ENCODE measurements around the gene FAM174B.
"Not testable (repeated sequence)": the region's sequence is repeated elsewhere in the genome, so short reads cannot be mapped to it uniquely, and the experiment has no call there.

The FAM174B gene

DNA sequence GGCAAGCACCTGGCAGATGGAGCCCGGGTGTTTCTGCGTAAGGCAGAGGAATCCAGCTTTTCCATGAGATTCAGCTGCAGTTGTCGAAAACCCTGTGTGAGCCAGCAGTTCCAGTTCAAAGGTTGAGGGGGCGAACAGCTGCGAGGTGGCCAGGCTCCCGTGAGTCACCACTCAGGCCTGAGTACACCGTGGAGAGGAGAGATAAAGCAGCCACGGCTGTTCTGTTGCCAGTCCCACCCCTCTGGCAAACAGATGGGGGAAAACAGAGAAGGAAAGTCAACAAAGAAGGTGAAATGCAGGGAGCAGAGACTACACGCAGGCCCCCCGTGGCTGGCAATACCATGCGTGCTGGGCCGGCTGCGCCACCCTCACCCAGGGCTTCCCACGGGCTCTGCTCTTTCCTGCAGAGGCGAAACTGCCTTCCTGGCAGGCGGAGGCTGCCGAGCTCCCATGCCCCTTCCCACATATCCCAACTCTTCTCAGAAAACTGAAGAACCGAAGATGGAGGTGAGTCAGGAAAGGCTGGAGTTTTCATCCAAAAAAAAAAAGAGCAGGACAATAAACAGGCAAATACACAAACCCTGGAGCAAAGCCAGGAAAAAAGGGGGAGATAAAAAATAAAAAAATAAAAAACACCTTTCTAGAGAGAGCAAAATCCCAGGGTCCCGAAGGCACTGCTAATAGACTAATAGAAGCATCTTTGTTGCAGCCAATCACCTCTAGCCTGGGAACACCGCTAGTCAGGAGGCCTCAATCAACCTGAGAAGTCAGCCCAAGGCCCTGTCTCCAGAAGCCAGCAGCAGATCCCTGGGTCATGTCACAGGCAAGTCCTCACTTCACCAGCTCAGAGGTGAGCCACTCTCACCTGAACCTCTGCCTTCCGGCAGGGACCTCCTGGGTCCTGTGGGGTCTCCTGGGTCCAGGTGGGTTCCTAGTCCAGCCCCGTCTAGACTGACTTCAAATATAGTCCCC lies 37.7 kb downstream of the FAM174B start:
- no peak for DNase-seq (ENCODE audit: low spot score)

DNA sequence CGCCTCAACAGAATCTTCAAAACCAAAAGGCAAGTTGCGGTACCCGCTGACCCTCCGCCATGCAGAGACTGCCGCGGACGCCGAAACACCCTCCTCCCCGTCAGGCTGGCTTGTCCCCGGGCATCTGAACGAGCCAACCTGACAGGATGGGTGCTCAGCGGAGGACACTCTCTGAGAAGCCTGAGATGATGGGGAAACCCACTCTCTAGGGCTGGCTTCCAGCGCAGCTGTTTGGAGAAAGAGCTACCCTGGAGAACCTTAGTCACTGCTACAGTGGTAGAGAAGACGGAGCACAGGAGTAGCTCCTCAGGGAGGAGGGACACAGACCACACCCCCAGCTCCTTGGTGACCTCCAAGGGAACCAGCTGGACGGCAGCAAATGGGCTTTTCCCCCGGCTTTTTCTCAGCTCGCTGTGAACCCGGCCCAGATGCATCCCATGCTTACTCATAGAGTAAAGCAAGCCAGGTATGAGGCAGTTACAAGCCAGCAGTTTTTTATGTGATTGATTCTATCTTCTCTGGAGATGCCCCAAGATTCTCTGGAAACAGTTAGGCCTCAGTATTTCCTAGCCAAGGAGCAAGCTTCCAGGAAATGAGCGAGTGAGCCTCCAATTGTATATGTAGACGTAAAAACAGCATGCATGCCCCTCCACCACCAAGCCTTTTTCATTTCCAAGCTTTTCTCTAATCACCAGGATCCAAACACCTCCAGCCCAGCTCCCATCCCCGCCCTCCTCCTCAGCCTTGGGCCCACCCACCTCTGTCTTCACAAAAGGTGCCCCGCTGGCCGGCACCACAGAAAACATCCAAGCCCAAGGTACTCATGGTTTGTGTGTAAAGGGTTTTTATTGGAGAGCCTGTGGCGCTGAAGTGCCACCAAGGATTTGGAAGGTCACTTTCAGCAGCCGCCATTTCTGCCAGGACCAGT lies 38.7 kb downstream of the FAM174B start:
- no peak for DNase-seq (ENCODE audit: low spot score)

DNA sequence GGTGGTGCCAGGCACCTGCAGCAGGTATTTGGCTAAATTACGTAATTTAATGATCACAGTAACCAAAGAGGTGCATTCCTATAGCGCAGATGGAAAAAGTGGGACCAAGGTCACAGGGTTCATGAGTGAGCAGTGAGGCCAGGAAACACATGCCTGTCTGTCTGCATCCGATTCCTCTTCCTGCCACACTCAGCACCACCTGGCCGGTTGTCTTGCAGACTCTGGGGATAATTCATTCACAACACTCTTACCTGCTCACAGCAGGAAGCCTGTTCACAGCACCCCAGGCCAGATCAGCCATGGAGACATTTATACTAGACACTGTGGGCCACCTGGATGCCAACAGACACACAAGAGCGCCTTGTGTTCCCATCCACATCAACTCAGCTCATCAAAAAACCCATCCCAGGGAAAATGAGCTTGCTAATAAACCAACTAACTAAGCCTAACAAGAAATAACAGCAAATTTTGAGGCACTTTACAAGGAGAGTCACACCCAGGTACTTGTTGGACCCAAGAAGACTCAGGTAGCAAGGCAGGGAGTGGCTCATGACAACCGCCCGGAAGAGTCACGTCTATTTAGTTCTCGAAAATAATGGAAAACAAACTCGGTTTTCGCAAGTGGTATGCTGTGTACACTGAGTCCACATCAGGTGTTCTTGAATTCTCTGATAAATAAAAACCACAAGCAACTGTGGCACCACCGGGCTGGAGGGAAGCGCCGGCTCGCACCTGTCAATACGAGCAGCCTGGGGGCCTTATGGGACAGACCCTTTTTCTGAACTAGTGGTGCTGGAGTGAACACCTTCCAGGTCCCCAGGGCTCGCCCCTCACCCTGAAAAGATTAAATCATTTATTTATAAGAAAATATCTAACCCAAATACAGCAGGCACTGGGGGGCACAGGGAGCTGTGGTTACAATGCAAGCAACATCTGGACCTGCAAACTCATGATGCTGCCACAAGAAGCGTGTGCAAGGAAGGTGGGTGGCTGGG lies 40.5 kb downstream of the FAM174B start:
- no peak for DNase-seq (ENCODE audit: low spot score)

DNA sequence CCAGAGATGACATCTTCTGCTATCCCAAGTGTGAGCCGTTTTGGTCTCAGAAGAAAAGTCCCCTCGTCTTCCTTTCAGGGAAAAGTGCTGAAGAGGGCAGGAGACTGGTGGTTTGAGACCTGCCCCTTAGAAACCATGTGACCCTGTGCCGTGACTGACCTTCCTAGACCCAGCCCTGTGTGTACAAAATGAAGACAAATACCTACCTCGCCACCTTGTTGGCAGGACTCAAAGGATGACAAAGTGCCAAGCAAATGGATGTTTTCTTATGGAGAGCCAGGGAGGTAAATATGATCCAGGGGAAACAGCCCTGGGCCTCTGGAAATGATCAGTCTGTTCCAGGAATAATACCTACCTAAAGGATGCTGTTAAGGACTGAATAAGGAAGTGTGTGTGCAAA lies 41.3 kb downstream of the FAM174B start:
- no peak for DNase-seq (ENCODE audit: low spot score)

DNA sequence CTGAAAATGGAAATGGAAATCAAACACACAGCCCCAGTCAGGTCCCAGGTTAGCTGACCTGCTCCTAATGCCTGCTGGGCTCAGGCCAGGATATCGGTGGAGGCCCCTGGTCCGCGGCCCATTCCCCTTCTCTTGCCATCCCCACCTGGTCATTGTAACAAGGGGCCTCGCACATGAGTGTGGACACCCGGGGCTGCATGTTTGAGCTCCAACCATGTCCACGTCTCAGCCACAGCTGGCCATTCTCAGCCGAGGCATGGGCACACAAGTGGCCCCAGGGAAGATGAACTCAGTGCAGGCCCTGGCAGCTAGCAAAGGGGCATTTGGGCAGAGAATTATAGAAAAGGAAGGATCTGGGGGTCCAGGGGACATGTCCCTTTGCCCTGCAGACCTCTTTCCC lies 41.7 kb downstream of the FAM174B start:
- DNase-seq (ENCODE audit: low spot score): no peak

DNA sequence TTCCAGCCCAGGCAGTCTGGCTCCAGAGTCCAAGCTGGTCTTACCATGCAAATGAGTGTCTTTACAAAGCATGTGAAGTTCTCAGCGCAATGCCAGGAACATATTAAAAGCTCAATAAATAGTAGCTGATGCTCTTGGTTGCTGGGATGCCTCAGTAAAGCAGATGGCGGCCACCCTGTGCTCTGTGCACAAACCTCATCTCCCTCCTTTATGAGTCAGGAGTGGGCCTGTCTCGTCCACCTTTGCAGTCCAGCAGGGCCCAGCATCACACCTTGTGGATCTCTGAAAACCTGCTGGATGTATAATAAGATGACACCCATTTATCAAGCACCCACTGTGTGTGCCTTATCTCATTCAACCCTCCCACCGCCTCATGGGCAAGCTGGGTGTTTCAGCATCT lies 42.7 kb downstream of the FAM174B start:
- no peak for DNase-seq (ENCODE audit: low spot score)

DNA sequence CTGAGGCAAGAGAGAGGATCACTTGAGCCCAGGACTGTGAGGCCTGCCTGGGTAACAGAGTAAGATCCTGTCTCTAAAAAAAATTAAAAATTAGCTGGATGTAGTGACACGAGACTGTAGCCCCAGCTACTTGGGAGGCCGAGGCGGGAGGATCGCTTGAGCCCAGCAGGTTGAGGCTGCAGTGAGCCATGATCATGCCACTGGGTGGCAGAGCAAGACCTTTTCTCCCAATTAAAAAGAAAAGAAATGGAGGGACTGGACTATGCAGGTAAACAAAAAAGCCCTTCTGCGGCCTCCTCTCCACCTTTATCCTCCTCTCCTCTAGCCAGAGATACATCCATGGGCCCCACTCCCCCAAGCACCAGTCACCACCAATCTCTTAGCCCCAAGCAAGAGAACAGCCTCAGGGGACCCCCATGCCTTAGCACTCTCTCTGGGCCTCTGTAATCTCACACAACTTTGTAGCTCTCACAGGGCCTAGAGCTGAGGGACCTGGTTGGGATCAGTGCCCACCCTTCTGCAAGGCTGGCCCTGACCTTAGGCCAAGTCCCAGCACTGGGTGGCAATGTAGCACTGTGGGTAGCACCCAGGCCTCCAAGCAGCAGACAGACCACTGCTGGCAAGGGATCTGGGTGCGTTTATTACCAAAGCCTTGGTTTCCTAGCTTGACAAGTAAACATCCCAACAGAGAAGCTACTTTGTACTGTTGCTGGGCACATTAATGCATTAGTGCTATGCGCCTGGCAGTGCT lies 43.4 kb downstream of the FAM174B start:
- no peak for DNase-seq (ENCODE audit: low spot score)

DNA sequence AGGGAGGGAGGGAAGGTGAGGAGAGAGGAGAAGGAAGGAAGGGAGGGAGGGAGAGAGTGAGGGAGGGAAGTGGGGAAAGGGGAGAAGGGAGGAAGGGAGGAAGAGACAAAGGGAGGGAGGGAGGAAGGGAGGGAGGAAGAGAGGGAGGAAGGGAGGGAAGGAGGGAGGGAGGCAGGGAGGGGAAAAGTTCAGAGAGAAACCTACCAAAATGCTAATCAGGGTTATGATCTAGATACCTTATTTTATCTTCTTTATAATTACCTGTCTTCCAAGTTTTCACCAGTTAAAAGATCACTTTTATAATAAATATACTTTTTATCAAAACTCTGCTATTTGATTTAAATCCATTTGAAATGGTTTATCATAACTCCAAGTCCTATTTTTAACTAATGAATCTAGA lies 44.4 kb downstream of the FAM174B start:
- DNase-seq (ENCODE audit: low spot score): no peak

DNA sequence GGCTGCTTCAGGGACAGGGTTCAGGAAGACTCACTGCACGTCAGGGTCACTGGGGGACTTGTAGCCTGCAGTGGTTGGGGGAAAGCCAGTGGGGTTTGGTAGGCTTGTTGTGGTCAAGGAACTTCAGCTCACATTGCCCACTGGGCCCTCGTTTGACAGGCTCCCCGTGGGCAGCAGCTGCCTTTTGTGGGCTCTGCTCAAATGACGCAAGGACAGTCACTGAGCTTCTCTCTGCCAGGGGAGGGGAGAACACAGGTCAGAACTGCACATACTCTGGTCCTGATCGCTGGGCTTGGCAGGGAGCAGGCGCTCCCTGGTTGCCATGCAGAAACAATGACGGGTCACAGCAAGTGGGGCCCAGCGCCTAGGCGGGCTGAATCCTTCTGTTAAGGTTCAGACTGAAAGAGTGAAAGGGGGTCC lies 45.5 kb downstream of the FAM174B start:
- DNase-seq (ENCODE audit: low spot score): no peak

DNA sequence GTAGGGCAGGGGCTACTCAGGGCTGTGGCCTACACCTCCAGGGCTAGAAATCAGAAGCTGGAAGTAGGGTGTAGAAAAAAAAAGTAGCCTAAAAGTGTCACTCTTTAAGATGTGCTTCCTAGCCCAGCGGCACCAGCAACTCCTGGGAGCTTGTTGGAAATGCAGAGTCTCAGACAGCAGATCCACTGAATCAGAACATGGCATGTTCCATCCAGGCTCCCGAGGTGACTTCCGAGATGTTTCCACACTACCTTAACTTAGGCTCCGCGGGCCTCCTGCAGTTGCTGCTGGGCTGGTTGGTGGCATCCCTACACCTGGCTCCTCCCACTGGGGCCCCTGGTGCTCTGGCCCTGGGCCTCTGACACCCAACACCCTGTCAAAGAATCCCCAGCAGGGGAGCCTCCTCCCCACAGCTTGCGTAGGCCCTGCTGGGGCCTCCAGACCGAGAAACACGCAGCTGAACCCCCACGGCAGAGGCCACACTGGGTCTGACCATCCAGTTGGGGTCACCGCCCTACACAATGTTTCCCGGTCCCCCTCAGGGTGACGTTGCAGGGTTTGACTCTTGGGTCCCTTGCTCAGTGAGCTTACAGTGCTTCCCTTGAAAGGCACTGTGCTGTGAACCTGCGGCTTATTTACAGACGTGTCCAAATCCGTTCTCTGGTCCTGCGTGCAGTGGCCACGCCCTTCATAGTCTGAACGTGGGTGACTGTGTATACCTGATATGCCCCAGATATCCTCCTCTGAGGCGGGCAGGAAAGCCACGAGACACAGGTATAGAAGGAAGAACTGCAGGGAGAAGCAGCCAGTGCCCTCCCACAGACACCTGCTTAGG lies 46.5 kb downstream of the FAM174B start:
- DNase-seq (ENCODE audit: low spot score): no peak

DNA sequence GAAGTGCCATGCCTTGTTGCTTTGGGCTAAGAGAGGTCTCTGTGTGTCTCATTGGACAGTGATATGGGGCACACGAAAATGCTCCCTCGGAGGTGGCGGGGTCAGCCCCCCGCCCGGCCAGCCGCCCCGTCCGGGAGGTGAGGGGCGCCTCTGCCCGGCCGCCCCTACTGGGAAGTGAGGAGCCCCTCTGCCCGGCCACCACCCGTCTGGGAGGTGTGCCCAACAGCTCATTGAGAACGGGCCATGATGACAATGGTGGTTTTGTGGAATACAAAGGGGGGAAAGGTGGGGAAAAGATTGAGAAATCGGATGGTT lies 48.8 kb downstream of the FAM174B start:
- DNase-seq (ENCODE audit: low spot score): not testable (repeated sequence)

DNA sequence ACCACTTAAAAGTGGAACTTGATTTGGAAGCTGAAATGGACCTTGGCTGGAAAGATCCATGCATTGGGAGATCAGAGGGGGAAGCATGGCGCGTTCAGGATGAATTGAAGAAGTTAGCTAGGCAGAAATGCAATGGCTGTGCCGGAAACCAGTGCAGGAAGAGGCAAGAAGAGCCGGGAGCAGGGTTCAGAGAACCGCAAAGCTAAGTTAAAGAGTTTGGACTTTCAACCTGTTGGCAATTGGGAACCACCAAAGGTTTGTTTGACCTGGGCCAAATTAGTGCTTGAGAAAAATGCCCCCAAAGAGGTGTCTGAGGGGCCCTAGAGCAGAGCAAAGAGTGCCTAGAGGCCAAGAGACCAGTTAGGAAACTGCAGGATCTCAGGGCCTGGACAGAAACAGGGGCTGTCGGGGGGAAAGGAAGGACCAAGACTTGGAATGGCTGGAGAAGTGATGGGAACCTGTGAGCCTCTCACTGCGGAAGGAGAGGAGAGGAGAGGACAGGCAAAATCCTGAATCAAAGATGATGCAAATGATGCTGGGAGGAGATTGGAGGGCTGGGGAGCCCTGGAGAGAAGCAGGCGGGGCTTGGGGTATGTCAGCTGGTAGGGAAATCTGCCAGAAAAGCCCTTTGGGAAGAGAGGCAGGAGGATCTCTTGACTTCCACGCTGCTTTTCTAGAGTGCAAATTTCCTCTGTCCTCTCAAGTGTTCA lies 49.3 kb downstream of the FAM174B start:
- no peak for DNase-seq (ENCODE audit: low spot score)

DNA sequence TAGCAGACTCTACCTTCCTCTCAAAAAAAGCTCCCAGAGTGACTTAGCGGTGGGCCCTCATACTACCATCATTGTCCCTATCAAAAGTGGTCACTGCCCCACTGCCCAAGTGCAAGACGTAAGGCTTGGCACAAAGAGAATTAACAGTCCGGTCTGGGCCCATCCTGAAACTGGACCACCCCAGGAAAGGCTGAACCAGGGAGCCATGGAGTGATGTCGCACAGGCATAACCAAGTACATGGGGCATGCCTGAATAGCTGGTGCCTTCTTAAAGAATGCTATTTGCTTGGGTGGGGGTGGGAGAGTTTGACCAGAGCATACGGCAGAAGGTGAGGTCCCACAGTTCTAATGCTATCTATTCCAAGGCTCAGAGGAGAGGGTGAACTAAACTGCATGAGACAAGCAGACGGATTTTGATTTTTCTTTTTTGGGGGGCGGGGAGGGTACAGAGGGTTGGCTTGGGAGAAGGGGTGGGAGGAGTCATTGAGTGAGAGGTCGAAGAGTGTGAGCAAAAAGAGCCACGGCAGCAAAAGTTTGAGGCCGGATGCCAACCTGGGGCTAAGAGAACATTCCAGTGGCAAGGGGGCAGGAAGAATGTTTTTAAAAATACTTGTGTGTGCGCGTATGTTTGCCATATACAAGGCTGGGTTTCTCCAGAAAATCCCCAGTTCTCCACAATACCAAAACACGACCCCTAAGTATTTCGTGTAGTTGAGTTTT lies 50.2 kb downstream of the FAM174B start:
- no peak for DNase-seq (ENCODE audit: low spot score)

DNA sequence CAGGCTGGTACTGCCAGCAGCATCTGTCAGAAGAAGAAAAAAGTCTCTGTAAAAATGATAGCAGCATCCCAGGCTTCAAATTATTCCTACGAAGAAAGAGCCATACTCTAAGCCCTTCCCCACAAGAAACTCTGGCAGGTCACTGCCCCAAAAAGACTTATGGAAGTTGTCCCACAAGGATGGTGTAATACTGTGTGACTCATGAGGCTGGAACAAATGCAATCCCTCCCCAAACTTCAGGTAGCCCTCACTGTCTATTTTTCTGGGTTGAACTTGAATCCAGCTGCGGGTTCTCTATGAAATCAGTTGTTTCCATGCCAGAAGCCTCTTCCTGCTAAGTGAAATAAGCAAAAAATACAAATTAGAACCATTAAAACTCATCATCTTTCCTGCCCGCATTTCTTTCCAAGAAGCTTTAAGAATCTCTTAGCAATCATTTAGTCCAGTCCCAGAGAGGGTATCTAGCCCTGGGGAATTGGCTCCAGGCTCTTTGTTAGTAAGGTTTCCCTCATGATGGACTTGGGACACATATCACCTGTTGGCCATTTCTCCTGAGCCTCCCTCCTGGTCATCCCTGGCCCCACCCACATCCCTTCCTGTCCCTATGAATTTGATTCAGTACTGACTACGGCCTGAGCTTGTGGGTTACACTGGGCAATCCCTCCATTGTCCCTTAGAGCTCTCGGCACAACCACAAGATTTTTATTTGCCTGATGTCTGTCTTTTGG lies 51.7 kb downstream of the FAM174B start:
- DNase-seq (ENCODE audit: low spot score): no peak

DNA sequence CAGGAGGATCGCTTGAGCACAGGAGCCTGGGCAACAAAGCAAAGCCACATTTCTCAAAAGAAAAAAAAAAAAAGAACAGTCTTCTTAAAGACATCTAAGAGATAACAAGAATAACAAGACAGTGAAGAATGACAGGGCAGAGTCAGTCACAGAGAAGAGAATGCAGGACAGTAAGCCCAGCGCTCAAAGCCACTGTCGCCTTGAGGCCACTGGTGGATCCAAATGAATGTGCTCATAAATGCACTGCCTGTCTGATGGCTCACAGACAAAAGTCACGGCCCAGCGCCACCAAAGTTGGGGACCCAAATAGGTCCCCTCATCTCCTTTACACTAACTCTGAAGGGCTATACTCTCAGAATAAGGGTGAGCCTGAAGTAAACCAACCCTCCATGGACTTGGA lies 52.3 kb downstream of the FAM174B start:
- DNase-seq (ENCODE audit: low spot score): no peak

DNA sequence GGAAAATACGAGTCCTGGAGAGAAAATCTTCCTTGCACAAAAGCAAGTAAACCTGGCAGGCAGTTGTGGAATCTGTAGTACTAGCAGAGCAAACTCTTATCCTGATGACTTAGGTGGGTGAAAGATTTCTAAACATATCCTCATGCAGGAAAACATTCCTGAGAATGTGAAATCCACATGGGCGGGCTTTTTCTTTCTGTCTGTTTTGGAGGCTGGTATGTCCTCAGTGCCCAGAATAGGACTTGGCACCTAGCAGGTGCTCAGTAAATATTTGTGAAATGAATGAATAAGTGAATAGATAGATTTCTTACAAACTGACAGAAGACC lies 53.3 kb downstream of the FAM174B start:
- DNase-seq (ENCODE audit: low spot score): no peak

DNA sequence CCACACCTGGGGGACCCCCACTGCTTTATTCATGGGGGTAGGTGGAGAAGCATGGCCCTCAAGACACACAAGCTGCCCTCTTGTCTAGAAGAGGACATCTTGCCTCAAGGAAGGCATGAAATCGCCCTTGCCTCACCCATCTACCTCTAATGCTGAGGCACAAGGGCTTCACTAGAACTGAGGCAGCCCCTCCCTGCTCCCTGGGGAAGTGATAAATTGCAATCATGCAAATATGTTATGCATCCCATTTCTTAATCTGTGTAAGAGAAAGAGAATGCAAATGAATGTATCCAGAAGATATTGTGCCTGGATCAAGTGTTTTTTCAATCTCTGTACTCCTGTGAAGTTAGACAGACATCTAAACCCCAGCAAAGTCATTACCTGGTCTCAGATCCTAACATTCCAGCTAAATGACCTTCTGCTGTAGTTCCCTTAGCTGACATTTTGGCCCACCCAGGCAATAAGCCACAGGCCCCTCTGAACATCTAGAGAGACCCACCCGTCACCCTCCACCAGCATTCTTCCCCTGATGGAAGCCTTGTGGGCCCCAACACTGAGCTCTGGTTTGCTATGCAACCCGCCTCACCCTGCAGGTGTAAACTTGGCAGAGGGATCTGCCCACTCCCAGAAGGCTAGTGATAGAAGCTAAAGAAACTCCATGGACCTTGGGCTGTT lies 53.8 kb downstream of the FAM174B start:
- no peak for DNase-seq (ENCODE audit: low spot score)

DNA sequence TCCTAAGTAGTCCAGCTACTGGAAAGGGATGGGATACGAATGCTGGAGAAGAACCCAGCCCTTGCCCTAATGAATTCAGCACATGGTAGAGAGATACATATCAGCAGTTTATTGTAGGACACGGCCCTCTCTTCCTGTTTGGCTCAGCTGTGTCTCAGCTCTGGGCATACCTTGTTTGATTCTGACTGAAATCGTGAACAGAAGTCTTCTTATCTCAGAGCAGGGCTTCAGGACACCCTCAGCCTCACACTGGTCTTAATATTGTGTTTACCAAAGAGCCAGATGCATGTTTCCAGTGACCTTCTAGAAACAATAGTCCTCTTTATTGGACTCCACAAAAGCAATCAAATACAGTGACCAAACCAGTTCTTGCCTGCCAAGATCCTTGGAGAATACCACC lies 54.7 kb downstream of the FAM174B start:
- DNase-seq (ENCODE audit: low spot score): no peak
